Tibial artery (tissue), 4 donors: ENCODE data around the gene POLE3.

Source experiments
- DNase-seq, 2 donors: peaks; one replicate each; pipeline ENCODE4 v3.0.0-alpha.2; 2019
- H3K27ac ChIP-seq, 2 donors: fragments of 200-600 bp; sonication (generic) in 1 of 2; 1 replicate in 1 of 2; 2 replicates in 1 of 2; pipeline ENCODE4 v1.5.1; 2018 to 2019; ENCODE audit warnings: mild to moderate bottlenecking in 1 of 2
- H3K27me3 ChIP-seq, 2 donors: fragments of 200-600 bp; sonication (generic) in 1 of 2; one replicate each; pipeline versions ENCODE4 v1.5.1 to v1.6.0; 2016 to 2019
- H3K36me3 ChIP-seq, 3 donors: fragments of 200-600 bp; sonication (generic) in 2 of 3; one replicate each; pipeline ENCODE4 v1.5.1; 2016 to 2019; ENCODE audit warnings: mild to moderate bottlenecking in 2 of 3
- H3K4me1 ChIP-seq, 4 donors: fragments of 200-600 bp; sonication (generic) in 2 of 4; 1 replicate in 3 of 4; 2 replicates in 1 of 4; pipeline ENCODE4 v1.5.1; 2016 to 2019
- H3K4me3 ChIP-seq, 2 donors: fragments of 200-600 bp; sonication (generic) in 1 of 2; 1 replicate in 1 of 2; 2 replicates in 1 of 2; pipeline ENCODE4 v1.5.1; 2018 to 2019; ENCODE audit warnings: mild to moderate bottlenecking in 2 of 2
- H3K9me3 ChIP-seq, 3 donors: fragments of 200-600 bp; sonication (generic) in 1 of 3; one replicate each; pipeline ENCODE4 v1.5.1; 2016 to 2019
- intact Hi-C: fragments of 100-400 bp; cut with DNase I; formaldehyde crosslinking; loops from one replicate; pipeline ENCODE4 v1.15.0; 2023; ENCODE audit warnings: low total_unique reads
- TF ChIP-seq, protein P1 (sequence below), 2 experiments: fragments of 200-600 bp in 1 of 2; fragments of 450-650 bp in 1 of 2; IDR thresholded peaks; one replicate each; pipeline ENCODE4 v1.5.1; 2017 to 2019; ENCODE audit warnings: antibody characterized with exemption in 2 of 2, mild to moderate bottlenecking in 1 of 2, moderate library complexity in 1 of 2

POLE3 gene

DNA sequence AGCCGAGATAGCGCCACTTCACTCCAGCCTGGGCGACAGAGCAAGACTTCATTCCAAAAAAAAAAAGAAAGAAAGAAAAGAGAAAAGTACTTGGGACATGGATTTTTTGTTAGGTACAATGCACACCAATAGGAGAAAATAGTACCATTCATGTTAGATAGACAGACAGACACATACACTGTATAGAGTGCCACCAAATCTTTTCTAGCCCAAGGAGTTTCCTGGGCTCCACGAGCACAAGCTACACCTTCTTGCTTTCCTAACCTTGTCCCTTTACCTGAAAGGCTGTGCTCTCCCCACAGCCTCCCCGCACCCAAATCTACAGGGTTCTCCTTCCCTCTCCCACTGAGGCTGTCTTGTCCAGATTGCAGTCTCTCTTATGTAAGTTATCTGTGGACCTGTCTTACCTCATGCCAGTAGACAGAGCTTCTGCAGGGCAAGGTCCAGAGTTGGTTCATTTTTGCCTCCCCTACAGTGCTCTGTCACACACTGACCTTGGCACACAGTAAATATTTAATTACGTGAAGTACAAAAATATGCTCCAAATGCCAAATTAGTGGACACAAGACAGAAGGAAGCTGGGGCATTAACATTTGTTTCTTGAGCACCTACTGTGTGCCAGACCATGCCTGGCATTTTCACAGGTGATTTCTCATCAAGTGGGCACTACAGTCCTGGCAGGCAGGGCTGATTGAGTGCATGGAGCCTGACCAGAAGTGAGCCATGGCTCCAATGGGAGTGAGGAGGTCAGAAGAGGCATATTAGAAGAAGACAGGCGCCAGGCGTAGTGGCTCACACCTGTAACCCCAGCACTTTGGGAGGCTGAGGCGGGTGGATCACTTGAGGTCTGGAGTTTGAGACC, 15.2 kb downstream of the POLE3 start:
- Histone ChIP-seq H3K4me1 (peaks cover 0 to 22% (median 8%) of the 10 kb centered on the region in 4 donors), H3K27me3 (no peaks in the 10 kb centered on the region), H3K9me3 (no peaks in the 10 kb centered on the region), H3K4me3 (no peak overlapping the region), H3K27ac (no peak overlapping the region), H3K36me3 (peaks cover 21 to 34% (median 24%) of the 10 kb centered on the region in 3 donors)
- no peak for DNase-seq
- intact Hi-C loops = no loop called here
- TF ChIP-seq, protein P1, sequence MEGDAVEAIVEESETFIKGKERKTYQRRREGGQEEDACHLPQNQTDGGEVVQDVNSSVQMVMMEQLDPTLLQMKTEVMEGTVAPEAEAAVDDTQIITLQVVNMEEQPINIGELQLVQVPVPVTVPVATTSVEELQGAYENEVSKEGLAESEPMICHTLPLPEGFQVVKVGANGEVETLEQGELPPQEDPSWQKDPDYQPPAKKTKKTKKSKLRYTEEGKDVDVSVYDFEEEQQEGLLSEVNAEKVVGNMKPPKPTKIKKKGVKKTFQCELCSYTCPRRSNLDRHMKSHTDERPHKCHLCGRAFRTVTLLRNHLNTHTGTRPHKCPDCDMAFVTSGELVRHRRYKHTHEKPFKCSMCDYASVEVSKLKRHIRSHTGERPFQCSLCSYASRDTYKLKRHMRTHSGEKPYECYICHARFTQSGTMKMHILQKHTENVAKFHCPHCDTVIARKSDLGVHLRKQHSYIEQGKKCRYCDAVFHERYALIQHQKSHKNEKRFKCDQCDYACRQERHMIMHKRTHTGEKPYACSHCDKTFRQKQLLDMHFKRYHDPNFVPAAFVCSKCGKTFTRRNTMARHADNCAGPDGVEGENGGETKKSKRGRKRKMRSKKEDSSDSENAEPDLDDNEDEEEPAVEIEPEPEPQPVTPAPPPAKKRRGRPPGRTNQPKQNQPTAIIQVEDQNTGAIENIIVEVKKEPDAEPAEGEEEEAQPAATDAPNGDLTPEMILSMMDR (IDR thresholded peaks at IDR 0.05) = no peak

DNA sequence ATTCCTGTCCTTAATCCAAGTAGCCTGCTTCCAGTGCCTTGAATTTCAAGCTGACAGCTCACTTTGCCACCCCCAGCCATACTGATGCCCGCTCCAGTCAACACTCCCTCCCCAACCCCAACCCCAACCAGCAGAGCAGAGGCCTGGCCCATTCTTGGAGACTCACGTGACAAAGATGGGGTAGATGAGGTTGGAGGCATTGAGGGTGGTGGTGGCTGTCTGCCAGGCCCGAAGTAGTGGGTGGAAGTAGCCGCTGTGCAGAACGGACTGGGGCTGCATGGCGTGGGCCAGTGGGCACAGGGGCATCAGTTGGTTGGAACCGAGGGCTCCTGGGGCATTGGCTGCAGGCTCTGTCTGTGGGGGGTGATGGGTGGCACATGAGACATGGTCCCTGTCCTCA, 17.2 kb downstream of the POLE3 start:
- H3K27ac ChIP-seq = no peak overlapping the region
- no peaks in the 10 kb centered on the region for H3K27me3 ChIP-seq
- TF ChIP-seq, protein P1 (IDR thresholded peaks at IDR 0.05) = no peak
- no peaks in the 10 kb centered on the region for H3K9me3 ChIP-seq
- no peak overlapping the region for H3K4me3 ChIP-seq
- H3K36me3 ChIP-seq = peaks cover 36 to 53% (median 44%) of the 10 kb centered on the region in 3 donors
- peaks cover 0 to 3% (median 0%) of the 10 kb centered on the region in 4 donors for H3K4me1 ChIP-seq
- intact Hi-C loops = no loop called here
- no peak for DNase-seq

DNA sequence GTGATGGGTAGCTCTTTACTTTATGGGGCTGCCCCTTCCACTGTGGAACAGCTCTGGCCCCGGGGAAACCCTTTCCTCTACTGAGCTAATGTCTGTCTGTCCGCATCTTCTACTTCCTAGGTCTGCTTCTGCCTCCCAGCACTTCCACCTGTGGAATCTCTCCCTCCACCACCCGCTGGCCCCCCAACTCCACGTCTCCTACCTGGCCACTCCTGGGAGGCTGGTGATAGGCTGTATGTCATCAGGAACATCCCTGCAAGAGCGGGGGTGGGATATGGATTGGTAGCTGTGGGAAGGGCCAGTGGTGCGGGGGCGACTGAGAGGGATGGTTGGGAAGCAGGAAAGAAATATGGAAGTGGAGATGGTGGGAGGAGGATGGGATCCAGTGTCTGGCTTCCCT, 18.6 kb downstream of the POLE3 start:
- intact Hi-C loops = no loop called here
- no peak for DNase-seq
- H3K27me3 ChIP-seq = no peaks in the 10 kb centered on the region
- H3K4me3 ChIP-seq = no peak overlapping the region
- TF ChIP-seq, protein P1 (IDR thresholded peaks at IDR 0.05) = no peak
- H3K4me1 ChIP-seq = no peaks in the 10 kb centered on the region
- H3K27ac ChIP-seq = no peak overlapping the region
- peaks cover 37 to 67% (median 57%) of the 10 kb centered on the region in 3 donors for H3K36me3 ChIP-seq
- H3K9me3 ChIP-seq = no peaks in the 10 kb centered on the region

DNA sequence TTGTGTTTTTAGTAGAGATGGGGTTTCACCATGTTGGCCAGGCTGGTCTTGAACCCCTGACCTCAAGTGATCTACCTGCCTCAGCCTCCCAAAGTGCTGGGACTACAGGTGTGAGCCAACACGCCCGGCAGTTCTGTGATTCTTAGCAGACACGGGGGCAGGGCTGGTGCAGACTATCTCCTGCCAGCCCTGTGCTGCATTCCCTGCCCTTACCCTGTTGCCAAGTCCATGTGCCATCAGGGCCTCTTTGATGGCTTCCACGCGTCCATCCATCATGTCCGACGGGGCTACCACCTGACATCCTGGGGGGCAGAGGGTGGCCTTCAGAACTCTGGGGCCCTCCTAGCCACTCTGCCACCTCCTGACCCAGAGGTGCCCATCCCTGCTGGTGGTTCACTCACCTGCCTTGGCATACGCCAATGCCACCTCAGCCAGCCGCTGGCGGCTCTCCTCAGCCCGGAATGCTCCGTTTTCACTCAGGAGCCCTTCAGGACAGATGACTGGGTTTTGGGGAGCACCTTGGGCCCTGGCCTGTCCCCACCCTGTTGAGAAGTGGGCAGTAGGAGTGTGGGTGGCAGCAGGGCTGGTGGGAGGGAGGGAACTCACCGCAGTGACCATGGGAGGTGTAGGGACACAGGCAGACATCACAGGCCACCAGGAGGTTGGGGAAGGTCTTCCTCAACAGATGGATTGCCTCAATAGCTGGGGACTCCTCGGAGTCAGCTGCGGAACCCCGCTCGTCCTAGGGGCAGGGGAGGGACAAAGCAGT, 20.1 kb downstream of the POLE3 start:
- Histone ChIP-seq H3K9me3 (no peaks in the 10 kb centered on the region), H3K36me3 (peaks cover 41 to 74% (median 61%) of the 10 kb centered on the region in 3 donors), H3K27ac (no peak overlapping the region), H3K4me3 (no peak overlapping the region), H3K27me3 (no peaks in the 10 kb centered on the region), H3K4me1 (no peaks in the 10 kb centered on the region)
- intact Hi-C loops = no loop called here
- TF ChIP-seq, protein P1 (IDR thresholded peaks at IDR 0.05) = no peak
- DNase-seq = no peak

DNA sequence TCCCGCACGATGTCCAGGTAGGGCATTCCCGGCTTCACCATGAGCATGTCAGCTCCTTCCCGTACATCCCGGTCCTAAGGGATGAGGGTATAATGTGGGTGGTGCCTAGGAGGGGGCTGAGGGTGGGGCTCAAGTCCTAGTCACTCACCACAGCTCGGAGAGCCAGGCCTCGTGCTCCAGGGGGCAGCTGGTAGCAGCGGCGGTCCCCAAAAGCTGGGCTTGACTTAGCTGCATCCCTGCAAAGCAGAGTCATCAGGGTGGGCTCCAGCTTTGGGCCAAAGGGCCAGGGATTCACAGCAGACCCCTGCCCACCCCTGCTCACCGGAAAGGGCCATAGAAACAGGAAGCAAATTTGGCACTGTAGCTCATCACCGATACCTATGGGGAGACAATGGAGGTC, 21.0 kb downstream of the POLE3 start:
- H3K27ac ChIP-seq = no peak overlapping the region

More for the DNA sequence above, 21.0 kb downstream of the POLE3 start:
- no peaks in the 10 kb centered on the region for H3K9me3 ChIP-seq
- TF ChIP-seq, protein P1 (IDR thresholded peaks at IDR 0.05) = no peak
- intact Hi-C loops = no loop called here
- no peak overlapping the region for H3K4me3 ChIP-seq
- no peak for DNase-seq
- H3K36me3 ChIP-seq = peaks cover 41 to 74% (median 61%) of the 10 kb centered on the region in 3 donors
- H3K4me1 ChIP-seq = no peaks in the 10 kb centered on the region
- H3K27me3 ChIP-seq = no peaks in the 10 kb centered on the region
